ENCODE results near the gene FSHB. TPM values are rescaled to one million over a fixed set of nuclear protein-coding genes. Genes with fewer than 3 reads are reported as not detected.

Gene FSHB
- total and polyA plus RNA-seq, 4 donors: not detected

DNA sequence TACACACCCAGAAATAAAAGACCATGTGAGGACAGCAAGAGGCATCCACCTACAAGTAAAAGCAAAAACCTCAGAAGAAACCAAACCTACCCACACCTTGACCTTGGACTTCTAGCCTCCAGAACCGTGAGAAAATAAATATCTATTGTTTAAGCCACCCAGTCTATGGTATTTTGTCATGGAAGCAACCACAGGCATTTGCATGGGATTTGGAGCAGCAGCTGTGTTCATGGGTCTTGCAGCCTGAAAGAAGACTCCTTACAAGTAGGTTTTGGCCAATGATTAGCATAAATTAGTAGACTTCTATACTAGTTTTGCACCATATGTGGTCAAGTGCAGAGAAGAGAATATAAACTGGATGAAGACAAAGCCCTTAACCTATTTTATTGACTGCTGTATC is 27.9 kb downstream of the FSHB start:
- Histone ChIP-seq H3K27ac (ENCODE audit: low read depth in 1 of 2, low read length in 2 of 2) (no peak overlapping the region), H3K4me1 (ENCODE audit: control insufficient read depth in 4 of 4, insufficient read depth in 4 of 4, low read length in 3 of 4) (no peaks in the 10 kb centered on the region), H3K4me3 (ENCODE audit: low read depth in 1 of 3, low read length in 3 of 3) (no peak overlapping the region), H3K9ac (ENCODE audit: low read depth in 1 of 2, low read length in 2 of 2) (no peak overlapping the region), H3K9me3 (ENCODE audit: control insufficient read depth in 4 of 4, low read length in 3 of 4) (no peaks in the 10 kb centered on the region), H3K27me3 (ENCODE audit: control insufficient read depth in 4 of 4, insufficient read depth in 4 of 4, low read length in 3 of 4) (peaks cover 0 to 8% (median 0%) of the 10 kb centered on the region in 4 donors), H3K36me3 (ENCODE audit: control insufficient read depth in 4 of 4, insufficient read depth in 3 of 4, low read depth in 1 of 4, low read length in 3 of 4) (no peaks in the 10 kb centered on the region)
- WGBS: 26% methylated on average over 1 of the region's 1 CpG
- DNase-seq (ENCODE audit: low spot score): no peak
- TF ChIP-seq HNF4A (conservative IDR thresholded peaks at IDR 0.05): no peak
- no peak for TF ChIP-seq NR2F2 (IDR thresholded peaks at IDR 0.05)
- no peak for TF ChIP-seq SP1 (IDR thresholded peaks at IDR 0.05)
- TF ChIP-seq RXRA (IDR thresholded peaks at IDR 0.05): no peak
- no peak for TF ChIP-seq YY1 (IDR thresholded peaks at IDR 0.05)
- TF ChIP-seq RAD21 (IDR thresholded peaks at IDR 0.05): no peak
- no peak for TF ChIP-seq EGR1 (IDR thresholded peaks at IDR 0.05; ENCODE audit: low read depth in 2 of 2)
- TF ChIP-seq JUND (IDR thresholded peaks at IDR 0.05): no peak
- TF ChIP-seq, protein P1, sequence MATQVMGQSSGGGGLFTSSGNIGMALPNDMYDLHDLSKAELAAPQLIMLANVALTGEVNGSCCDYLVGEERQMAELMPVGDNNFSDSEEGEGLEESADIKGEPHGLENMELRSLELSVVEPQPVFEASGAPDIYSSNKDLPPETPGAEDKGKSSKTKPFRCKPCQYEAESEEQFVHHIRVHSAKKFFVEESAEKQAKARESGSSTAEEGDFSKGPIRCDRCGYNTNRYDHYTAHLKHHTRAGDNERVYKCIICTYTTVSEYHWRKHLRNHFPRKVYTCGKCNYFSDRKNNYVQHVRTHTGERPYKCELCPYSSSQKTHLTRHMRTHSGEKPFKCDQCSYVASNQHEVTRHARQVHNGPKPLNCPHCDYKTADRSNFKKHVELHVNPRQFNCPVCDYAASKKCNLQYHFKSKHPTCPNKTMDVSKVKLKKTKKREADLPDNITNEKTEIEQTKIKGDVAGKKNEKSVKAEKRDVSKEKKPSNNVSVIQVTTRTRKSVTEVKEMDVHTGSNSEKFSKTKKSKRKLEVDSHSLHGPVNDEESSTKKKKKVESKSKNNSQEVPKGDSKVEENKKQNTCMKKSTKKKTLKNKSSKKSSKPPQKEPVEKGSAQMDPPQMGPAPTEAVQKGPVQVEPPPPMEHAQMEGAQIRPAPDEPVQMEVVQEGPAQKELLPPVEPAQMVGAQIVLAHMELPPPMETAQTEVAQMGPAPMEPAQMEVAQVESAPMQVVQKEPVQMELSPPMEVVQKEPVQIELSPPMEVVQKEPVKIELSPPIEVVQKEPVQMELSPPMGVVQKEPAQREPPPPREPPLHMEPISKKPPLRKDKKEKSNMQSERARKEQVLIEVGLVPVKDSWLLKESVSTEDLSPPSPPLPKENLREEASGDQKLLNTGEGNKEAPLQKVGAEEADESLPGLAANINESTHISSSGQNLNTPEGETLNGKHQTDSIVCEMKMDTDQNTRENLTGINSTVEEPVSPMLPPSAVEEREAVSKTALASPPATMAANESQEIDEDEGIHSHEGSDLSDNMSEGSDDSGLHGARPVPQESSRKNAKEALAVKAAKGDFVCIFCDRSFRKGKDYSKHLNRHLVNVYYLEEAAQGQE (IDR thresholded peaks at IDR 0.05): no peak
- TF ChIP-seq FOXA2 (IDR thresholded peaks at IDR 0.05): no peak
- TF ChIP-seq HNF4G (IDR thresholded peaks at IDR 0.05): no peak
- no peak for TF ChIP-seq FOXA1 (IDR thresholded peaks at IDR 0.05)
- TF ChIP-seq TAF1 (conservative IDR thresholded peaks at IDR 0.05): no peak
- TF ChIP-seq, protein P2, sequence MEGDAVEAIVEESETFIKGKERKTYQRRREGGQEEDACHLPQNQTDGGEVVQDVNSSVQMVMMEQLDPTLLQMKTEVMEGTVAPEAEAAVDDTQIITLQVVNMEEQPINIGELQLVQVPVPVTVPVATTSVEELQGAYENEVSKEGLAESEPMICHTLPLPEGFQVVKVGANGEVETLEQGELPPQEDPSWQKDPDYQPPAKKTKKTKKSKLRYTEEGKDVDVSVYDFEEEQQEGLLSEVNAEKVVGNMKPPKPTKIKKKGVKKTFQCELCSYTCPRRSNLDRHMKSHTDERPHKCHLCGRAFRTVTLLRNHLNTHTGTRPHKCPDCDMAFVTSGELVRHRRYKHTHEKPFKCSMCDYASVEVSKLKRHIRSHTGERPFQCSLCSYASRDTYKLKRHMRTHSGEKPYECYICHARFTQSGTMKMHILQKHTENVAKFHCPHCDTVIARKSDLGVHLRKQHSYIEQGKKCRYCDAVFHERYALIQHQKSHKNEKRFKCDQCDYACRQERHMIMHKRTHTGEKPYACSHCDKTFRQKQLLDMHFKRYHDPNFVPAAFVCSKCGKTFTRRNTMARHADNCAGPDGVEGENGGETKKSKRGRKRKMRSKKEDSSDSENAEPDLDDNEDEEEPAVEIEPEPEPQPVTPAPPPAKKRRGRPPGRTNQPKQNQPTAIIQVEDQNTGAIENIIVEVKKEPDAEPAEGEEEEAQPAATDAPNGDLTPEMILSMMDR (IDR thresholded peaks at IDR 0.05; ENCODE audit: low read depth, low read length, missing input control): no peak
- no peak for TF ChIP-seq GABPA (IDR thresholded peaks at IDR 0.05 in 1 of 2, conservative IDR thresholded peaks at IDR 0.05 in 1 of 2)
- TF ChIP-seq, protein P3, sequence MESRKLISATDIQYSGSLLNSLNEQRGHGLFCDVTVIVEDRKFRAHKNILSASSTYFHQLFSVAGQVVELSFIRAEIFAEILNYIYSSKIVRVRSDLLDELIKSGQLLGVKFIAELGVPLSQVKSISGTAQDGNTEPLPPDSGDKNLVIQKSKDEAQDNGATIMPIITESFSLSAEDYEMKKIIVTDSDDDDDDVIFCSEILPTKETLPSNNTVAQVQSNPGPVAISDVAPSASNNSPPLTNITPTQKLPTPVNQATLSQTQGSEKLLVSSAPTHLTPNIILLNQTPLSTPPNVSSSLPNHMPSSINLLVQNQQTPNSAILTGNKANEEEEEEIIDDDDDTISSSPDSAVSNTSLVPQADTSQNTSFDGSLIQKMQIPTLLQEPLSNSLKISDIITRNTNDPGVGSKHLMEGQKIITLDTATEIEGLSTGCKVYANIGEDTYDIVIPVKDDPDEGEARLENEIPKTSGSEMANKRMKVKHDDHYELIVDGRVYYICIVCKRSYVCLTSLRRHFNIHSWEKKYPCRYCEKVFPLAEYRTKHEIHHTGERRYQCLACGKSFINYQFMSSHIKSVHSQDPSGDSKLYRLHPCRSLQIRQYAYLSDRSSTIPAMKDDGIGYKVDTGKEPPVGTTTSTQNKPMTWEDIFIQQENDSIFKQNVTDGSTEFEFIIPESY (IDR thresholded peaks at IDR 0.05): no peak
- TF ChIP-seq, protein P4, sequence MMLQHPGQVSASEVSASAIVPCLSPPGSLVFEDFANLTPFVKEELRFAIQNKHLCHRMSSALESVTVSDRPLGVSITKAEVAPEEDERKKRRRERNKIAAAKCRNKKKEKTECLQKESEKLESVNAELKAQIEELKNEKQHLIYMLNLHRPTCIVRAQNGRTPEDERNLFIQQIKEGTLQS (IDR thresholded peaks at IDR 0.05): no peak
- TF ChIP-seq, protein P5, sequence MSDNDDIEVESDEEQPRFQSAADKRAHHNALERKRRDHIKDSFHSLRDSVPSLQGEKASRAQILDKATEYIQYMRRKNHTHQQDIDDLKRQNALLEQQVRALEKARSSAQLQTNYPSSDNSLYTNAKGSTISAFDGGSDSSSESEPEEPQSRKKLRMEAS (IDR thresholded peaks at IDR 0.05): no peak

All from liver (tissue), 9 donors.